Liver (tissue), 9 donors: ENCODE measurements around the gene FES. TPM values are rescaled to one million over a fixed set of nuclear protein-coding genes. Genes with fewer than 3 reads are reported as not detected.

Experiments used
- DNase-seq: peaks from one replicate; pipeline ENCODE4 v3.0.0-alpha.2; 2017; ENCODE audit warnings: low spot score
- H3K27ac ChIP-seq, 2 donors: one replicate each; pipeline ENCODE4 v1.7.0; 2013; ENCODE audit warnings: inconsistent platforms in 2 of 2, low read length in 2 of 2, control low read depth in 1 of 2, low read depth in 1 of 2, mild to moderate bottlenecking in 1 of 2
- H3K27me3 ChIP-seq, 4 donors: one replicate each; pipeline versions ENCODE4 v1.6.1 to v1.7.0; 2013; ENCODE audit warnings: low read length in 3 of 4, inconsistent platforms in 1 of 4, mild to moderate bottlenecking in 1 of 4, moderate library complexity in 1 of 4; ENCODE audit not compliant: control insufficient read depth in 4 of 4, insufficient read depth in 4 of 4
- H3K36me3 ChIP-seq, 4 donors: one replicate each; pipeline versions ENCODE4 v1.6.1 to v1.7.0; 2013; ENCODE audit warnings: low read length in 3 of 4, mild to moderate bottlenecking in 3 of 4, low read depth in 1 of 4, moderate library complexity in 1 of 4; ENCODE audit not compliant: control insufficient read depth in 4 of 4, insufficient read depth in 3 of 4
- H3K4me1 ChIP-seq, 4 donors: one replicate each; pipeline versions ENCODE4 v1.6.1 to v1.7.0; 2013; ENCODE audit warnings: low read length in 3 of 4, mild to moderate bottlenecking in 3 of 4, moderate library complexity in 1 of 4; ENCODE audit not compliant: control insufficient read depth in 4 of 4, insufficient read depth in 4 of 4
- H3K4me3 ChIP-seq, 3 donors: one replicate each; pipeline versions ENCODE4 v1.6.1 to v1.7.0; 2013; ENCODE audit warnings: low read length in 3 of 3, control low read depth in 1 of 3, low read depth in 1 of 3, mild to moderate bottlenecking in 1 of 3
- H3K9ac ChIP-seq, 2 donors: one replicate each; pipeline ENCODE4 v1.7.0; 2013; ENCODE audit warnings: low read length in 2 of 2, mild to moderate bottlenecking in 2 of 2, moderate library complexity in 2 of 2, control low read depth in 1 of 2, low read depth in 1 of 2
- H3K9me3 ChIP-seq, 4 donors: one replicate each; pipeline versions ENCODE4 v1.6.1 to v1.7.0; 2013; ENCODE audit warnings: low read length in 3 of 4; ENCODE audit not compliant: control insufficient read depth in 4 of 4
- ATF3 ChIP-seq: IDR thresholded peaks from 2 replicates; pipeline ENCODE4 v1.6.1; 2016; ENCODE audit warnings: antibody characterized with exemption
- CTCF ChIP-seq: fragments of 150-350 bp; IDR thresholded peaks from 2 replicates; pipeline ENCODE4 v1.5.1; 2017; ENCODE audit warnings: improper control_type of control experiment, low read depth, low read length; ENCODE audit not compliant: missing input control
- EGR1 ChIP-seq, 2 donors: IDR thresholded peaks; 2 replicates each; pipeline ENCODE4 v1.6.1; 2016 to 2018; ENCODE audit warnings: antibody characterized with exemption in 2 of 2, low read depth in 2 of 2
- FOXA1 ChIP-seq: IDR thresholded peaks from 2 replicates; pipeline ENCODE4 v1.6.1; 2016; ENCODE audit warnings: antibody characterized with exemption
- FOXA2 ChIP-seq: IDR thresholded peaks from 2 replicates; pipeline ENCODE4 v1.6.1; 2016; ENCODE audit warnings: antibody characterized with exemption
- GABPA ChIP-seq, 2 donors: IDR thresholded peaks in 1 of 2; conservative IDR thresholded peaks in 1 of 2; 2 replicates each; pipeline ENCODE4 v1.6.1; 2016; ENCODE audit warnings: antibody characterized with exemption in 2 of 2, mild to moderate bottlenecking in 1 of 2, moderate library complexity in 1 of 2
- HNF4A ChIP-seq, 2 donors: conservative IDR thresholded peaks; 2 replicates each; pipeline ENCODE4 v1.6.1; 2016; ENCODE audit warnings: antibody characterized with exemption in 2 of 2, mild to moderate bottlenecking in 2 of 2
- JUND ChIP-seq, 2 donors: IDR thresholded peaks; 2 replicates each; pipeline ENCODE4 v1.6.1; 2016; ENCODE audit warnings: antibody characterized with exemption in 2 of 2
- MAX ChIP-seq: IDR thresholded peaks from 2 replicates; pipeline ENCODE4 v1.6.1; 2016; ENCODE audit warnings: antibody characterized with exemption
- NR2F2 ChIP-seq: IDR thresholded peaks from 2 replicates; pipeline ENCODE4 v1.6.1; 2016; ENCODE audit warnings: antibody characterized with exemption
- RAD21 ChIP-seq, 2 donors: IDR thresholded peaks; 2 replicates each; pipeline ENCODE4 v1.6.1; 2016; ENCODE audit warnings: antibody characterized with exemption in 2 of 2, mild to moderate bottlenecking in 2 of 2
- REST ChIP-seq: IDR thresholded peaks from 2 replicates; pipeline ENCODE4 v1.6.1; 2016; ENCODE audit warnings: antibody characterized with exemption, mild to moderate bottlenecking
- RXRA ChIP-seq, 2 donors: IDR thresholded peaks; 2 replicates each; pipeline ENCODE4 v1.6.1; 2017 to 2018; ENCODE audit warnings: antibody characterized with exemption in 2 of 2, mild to moderate bottlenecking in 1 of 2
- SP1 ChIP-seq: IDR thresholded peaks from 2 replicates; pipeline ENCODE4 v1.6.1; 2018; ENCODE audit warnings: antibody characterized with exemption, mild to moderate bottlenecking
- TAF1 ChIP-seq: conservative IDR thresholded peaks from 2 replicates; pipeline ENCODE4 v1.6.1; 2016; ENCODE audit warnings: antibody characterized with exemption, mild to moderate bottlenecking
- YY1 ChIP-seq: IDR thresholded peaks from 2 replicates; pipeline ENCODE4 v1.6.1; 2016; ENCODE audit warnings: antibody characterized with exemption, mild to moderate bottlenecking
- WGBS: extraction: QIAGEN DNeasy Blood & Tissue Kit; methylation state at CpG from one replicate; pipeline ENCODE4 v1.1.7; 2013; 5-methylcytosine and 5-hydroxymethylcytosine counted together
- polyA plus RNA-seq, 2 donors: library from polyadenylated mRNA; stranded (reverse) in 1 of 2; unstranded in 1 of 2; fragments of 200-250 nt in 1 of 2; fragments of >200 nt in 1 of 2; fragmentation: Nextera tagmentation in 1 of 2; extraction: Ambion mirVana in 1 of 2; gene quantifications; one replicate each; pipeline versions ENCODE4 v1.2.1 to v1.2.3, GENCODE V29; 2013 to 2015
- total RNA-seq, 2 donors: library from RNA; depleted of rRNA; stranded (reverse); fragments of >200 nt; gene quantifications; one replicate each; pipeline ENCODE4 v1.2.3, GENCODE V29; 2014
- TF ChIP-seq, protein P1 (sequence below): IDR thresholded peaks from 2 replicates; pipeline ENCODE4 v1.6.1; 2016; ENCODE audit warnings: antibody characterized with exemption
- donor health status: healthy.
- donor health status: healthy.
- donor health status: healthy.
- donor health status: healthy.
- donor health status: healthy.

Gene FES
- total and polyA plus RNA-seq, 4 donors = 12.1 to 43.1 (median 28.8) TPM

DNA sequence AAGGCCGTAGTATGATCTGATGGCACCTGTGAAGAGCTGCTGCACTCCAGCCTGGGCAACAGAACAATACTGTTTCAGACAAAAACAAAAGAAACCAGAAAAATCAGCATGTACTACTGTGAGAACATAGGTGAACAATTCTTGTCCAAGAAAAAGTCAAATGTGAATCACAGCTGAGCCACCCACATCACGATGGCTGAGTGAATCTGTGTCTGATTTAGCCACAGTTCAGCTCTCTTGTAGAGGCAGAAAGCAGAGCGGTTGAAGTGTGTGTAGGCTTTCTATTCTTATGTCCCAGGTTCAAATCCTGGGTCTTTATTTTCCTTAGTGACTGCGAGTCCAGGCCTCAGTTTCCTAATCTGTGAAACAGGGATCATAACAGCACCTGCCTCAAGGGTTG is 20.3 kb upstream of the FES start:
- DNase-seq = no peak

GRCh38 chr15:90864507-90864906 is 19.8 kb upstream of the FES start:
- 93% methylated on average over 10 of the region's 10 CpGs for WGBS
- Histone ChIP-seq H3K9ac (peak overlapping the region in 1 of 2 donors; percentile 34), H3K27ac (peak overlapping the region; percentile 71 to 81), H3K27me3 (no peaks in the 10 kb centered on the region), H3K4me1 (peaks cover 25 to 67% (median 51%) of the 10 kb centered on the region in 4 donors), H3K4me3 (no peak overlapping the region), H3K9me3 (no peaks in the 10 kb centered on the region), H3K36me3 (no peaks in the 10 kb centered on the region)
- no peak for DNase-seq
- TF ChIP-seq FOXA2 (no peak), EGR1 (IDR thresholded peaks at IDR 0.05; ENCODE audit: low read depth in 2 of 2) (no peak), HNF4A (conservative IDR thresholded peaks at IDR 0.05) (no peak), RAD21 (IDR thresholded peaks at IDR 0.05) (no peak), CTCF (no peak), REST (no peak), JUND (IDR thresholded peaks at IDR 0.05) (no peak), ATF3 (no peak), RXRA (IDR thresholded peaks at IDR 0.05) (no peak), FOXA1 (no peak), NR2F2 (no peak), GABPA (IDR thresholded peaks at IDR 0.05 in 1 of 2, conservative IDR thresholded peaks at IDR 0.05 in 1 of 2) (no peak), TAF1 (no peak)
- TF ChIP-seq, protein P1, sequence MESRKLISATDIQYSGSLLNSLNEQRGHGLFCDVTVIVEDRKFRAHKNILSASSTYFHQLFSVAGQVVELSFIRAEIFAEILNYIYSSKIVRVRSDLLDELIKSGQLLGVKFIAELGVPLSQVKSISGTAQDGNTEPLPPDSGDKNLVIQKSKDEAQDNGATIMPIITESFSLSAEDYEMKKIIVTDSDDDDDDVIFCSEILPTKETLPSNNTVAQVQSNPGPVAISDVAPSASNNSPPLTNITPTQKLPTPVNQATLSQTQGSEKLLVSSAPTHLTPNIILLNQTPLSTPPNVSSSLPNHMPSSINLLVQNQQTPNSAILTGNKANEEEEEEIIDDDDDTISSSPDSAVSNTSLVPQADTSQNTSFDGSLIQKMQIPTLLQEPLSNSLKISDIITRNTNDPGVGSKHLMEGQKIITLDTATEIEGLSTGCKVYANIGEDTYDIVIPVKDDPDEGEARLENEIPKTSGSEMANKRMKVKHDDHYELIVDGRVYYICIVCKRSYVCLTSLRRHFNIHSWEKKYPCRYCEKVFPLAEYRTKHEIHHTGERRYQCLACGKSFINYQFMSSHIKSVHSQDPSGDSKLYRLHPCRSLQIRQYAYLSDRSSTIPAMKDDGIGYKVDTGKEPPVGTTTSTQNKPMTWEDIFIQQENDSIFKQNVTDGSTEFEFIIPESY = no peak

More for the DNA sequence above, 20.3 kb upstream of the FES start:
- H3K9me3 ChIP-seq = no peaks in the 10 kb centered on the region
- no peaks in the 10 kb centered on the region for H3K36me3 ChIP-seq
- WGBS = 83% methylated on average over 4 of the region's 4 CpGs
- H3K4me1 ChIP-seq = peaks cover 25 to 66% (median 50%) of the 10 kb centered on the region in 4 donors
- H3K9ac ChIP-seq = peak overlapping the region in 1 of 2 donors; percentile 34
- TF ChIP-seq FOXA2 = no peak
- no peak for TF ChIP-seq SP1
- TF ChIP-seq MAX = no peak
- no peak for TF ChIP-seq YY1
- TF ChIP-seq GABPA (IDR thresholded peaks at IDR 0.05 in 1 of 2, conservative IDR thresholded peaks at IDR 0.05 in 1 of 2) = no peak
- no peak for TF ChIP-seq EGR1 (IDR thresholded peaks at IDR 0.05; ENCODE audit: low read depth in 2 of 2)
- TF ChIP-seq REST = no peak
- TF ChIP-seq RAD21 (IDR thresholded peaks at IDR 0.05) = no peak
- H3K27ac ChIP-seq = peak overlapping the region; percentile 71 to 81
- no peak overlapping the region for H3K4me3 ChIP-seq
- H3K27me3 ChIP-seq = no peaks in the 10 kb centered on the region
